Gastrocnemius medialis (tissue), 4 donors: ENCODE data around the gene TEX54.

Source experiments
- POLR2A ChIP-seq, 2 donors: fragments of 450-650 bp; IDR thresholded peaks; one replicate each; pipeline ENCODE4 v1.6.1; 2017; ENCODE audit warnings: antibody characterized with exemption in 2 of 2, mild to moderate bottlenecking in 2 of 2, moderate library complexity in 2 of 2
- TF ChIP-seq, protein P1 (sequence below), 5 experiments: fragments of 450-650 bp in 3 of 5; fragments of 200-600 bp in 2 of 5; sonication (generic) in 2 of 5; IDR thresholded peaks in 4 of 5; conservative IDR thresholded peaks in 1 of 5; 1 replicate in 4 of 5; 2 replicates in 1 of 5; pipeline ENCODE4 v1.5.1; 2016 to 2019; ENCODE audit warnings: antibody characterized with exemption in 5 of 5, mild to moderate bottlenecking in 3 of 5, moderate library complexity in 3 of 5

DNA sequence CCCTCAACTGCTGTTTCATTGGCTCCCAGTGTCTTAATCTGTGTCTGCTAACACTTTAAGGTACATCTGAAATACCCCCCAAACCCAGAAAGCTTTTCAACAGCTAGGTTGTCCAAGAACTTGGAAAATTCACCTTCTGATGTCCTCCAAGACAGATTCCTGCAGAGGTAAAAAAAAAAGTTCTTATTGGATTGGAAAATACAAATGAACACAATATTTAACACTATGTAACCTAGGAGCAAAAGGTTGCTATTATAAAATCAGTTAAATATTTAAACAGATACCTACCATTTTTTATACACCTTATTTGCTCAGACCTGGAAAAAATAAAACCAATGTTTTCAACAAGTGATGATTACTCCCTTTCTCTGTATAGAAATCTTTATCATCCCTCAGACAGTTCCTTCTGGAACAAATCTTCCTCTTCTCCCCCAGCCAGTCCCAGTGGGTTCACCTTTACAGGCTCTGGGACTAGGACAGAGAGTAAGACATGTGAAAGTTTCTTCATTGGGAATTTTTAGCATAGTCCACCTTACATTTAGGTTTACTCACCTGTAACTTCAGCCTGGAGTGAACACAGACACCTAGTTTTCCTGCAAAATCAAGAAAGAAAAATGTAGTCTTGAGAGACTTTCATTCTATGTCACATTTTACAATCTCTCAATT is 20.0 kb upstream of the TEX54 start:
- TF ChIP-seq POLR2A (IDR thresholded peaks at IDR 0.05), result no peak
- TF ChIP-seq, protein P1, sequence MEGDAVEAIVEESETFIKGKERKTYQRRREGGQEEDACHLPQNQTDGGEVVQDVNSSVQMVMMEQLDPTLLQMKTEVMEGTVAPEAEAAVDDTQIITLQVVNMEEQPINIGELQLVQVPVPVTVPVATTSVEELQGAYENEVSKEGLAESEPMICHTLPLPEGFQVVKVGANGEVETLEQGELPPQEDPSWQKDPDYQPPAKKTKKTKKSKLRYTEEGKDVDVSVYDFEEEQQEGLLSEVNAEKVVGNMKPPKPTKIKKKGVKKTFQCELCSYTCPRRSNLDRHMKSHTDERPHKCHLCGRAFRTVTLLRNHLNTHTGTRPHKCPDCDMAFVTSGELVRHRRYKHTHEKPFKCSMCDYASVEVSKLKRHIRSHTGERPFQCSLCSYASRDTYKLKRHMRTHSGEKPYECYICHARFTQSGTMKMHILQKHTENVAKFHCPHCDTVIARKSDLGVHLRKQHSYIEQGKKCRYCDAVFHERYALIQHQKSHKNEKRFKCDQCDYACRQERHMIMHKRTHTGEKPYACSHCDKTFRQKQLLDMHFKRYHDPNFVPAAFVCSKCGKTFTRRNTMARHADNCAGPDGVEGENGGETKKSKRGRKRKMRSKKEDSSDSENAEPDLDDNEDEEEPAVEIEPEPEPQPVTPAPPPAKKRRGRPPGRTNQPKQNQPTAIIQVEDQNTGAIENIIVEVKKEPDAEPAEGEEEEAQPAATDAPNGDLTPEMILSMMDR (IDR thresholded peaks at IDR 0.05 in 4 of 5, conservative IDR thresholded peaks at IDR 0.05 in 1 of 5), result no peak
